Measurements from ENCODE around the gene XRN1.

DNA sequence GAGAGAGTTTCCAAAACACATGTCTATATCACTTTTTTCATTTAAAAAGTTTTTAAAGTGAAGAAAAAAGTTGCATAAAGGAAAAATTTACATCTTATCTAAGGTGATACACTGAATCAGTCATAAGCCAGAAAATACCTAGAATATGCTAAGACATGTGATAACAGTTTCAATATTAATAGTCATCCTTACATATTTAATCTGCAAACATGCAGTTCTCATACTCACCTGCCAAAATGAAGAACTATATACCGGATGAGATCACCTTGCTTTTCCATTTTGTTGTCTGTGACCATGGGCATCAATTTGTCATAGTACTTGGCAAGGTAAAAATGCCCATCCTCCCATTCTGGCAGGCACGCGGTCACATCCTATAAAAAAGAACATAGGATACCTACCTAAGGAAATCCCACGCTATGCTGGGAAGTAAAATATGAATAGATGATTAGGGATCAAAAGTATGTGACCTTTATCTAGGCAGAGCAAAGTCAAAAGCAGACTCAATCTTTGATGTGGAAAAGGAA is 37.1 kb upstream of the XRN1 start:
- TF ChIP-seq, protein P1, sequence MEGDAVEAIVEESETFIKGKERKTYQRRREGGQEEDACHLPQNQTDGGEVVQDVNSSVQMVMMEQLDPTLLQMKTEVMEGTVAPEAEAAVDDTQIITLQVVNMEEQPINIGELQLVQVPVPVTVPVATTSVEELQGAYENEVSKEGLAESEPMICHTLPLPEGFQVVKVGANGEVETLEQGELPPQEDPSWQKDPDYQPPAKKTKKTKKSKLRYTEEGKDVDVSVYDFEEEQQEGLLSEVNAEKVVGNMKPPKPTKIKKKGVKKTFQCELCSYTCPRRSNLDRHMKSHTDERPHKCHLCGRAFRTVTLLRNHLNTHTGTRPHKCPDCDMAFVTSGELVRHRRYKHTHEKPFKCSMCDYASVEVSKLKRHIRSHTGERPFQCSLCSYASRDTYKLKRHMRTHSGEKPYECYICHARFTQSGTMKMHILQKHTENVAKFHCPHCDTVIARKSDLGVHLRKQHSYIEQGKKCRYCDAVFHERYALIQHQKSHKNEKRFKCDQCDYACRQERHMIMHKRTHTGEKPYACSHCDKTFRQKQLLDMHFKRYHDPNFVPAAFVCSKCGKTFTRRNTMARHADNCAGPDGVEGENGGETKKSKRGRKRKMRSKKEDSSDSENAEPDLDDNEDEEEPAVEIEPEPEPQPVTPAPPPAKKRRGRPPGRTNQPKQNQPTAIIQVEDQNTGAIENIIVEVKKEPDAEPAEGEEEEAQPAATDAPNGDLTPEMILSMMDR (IDR thresholded peaks at IDR 0.05; ENCODE audit: low read depth, low read length, poor library complexity, severe bottlenecking), result no peak
- TF ChIP-seq EZH2phosphoT487 (IDR thresholded peaks at IDR 0.05; ENCODE audit: borderline replicate concordance, low read length), result no peak

All from DOHH2 (cell line).